ENCODE results near the gene WIPI1. TPM values are rescaled to one million over a fixed set of nuclear protein-coding genes. Genes with fewer than 3 reads are reported as not detected.

Gene WIPI1
- total and polyA plus RNA-seq, 2 of the 13 experiments (the other 11 are each of a cell fraction or from before 2014, with no cell fraction given), result 29.4 to 141 TPM

DNA sequence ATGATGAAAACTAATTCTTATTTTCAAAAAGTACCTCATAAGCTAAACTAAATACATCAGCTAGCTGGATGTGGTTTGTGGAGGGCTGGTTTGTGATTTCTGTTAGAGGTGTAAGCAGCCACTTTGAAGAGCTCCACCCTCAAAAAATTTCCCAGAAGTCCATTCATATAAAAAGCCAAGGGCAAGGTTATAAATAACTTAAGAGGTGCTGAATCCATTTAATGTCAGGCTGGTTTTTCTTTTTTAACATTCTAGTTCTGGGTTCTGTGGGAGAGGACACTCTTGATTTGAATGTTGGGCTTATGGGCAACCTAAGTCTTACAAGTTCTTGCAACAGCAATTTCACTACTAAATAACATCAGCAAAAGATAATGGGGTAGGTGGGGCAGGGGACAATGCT is 3.4 kb upstream of the WIPI1 start:
- H3K4me2 ChIP-seq (ENCODE audit: low read depth, low read length), result no peak overlapping the region
- CTCF ChIA-PET (ENCODE audit: low intra/inter-chr PET ratio, low total read pairs), result interaction anchor here (0.9 kb wide), 1 partner anchor 24 kb away, joined by 3 read pairs; no protein-coding TSS in a partner anchor

More for the DNA sequence above, 3.4 kb upstream of the WIPI1 start:
- intact Hi-C loops (cut with micrococcal nuclease; ENCODE audit: unreplicated experiment) (no loop called here), in situ Hi-C loops (cut with HindIII; ENCODE audit: extremely low pct_ligation_motif_present, low pct_unique_long_range_greater_than_20kb) (loop anchor here (5.0 kb wide), 1 partner anchor 288 kb away; no protein-coding TSS in a partner anchor)
- DNase-seq (ENCODE audit: low spot score) (no peak), ATAC-seq (no peak), FAIRE-seq (no peak)
- no peak overlapping the region for H2AFZ ChIP-seq (ENCODE audit: low read length)
- no peak for TF ChIP-seq ZNF577 (CRISPR knock-in tag; IDR thresholded peaks at IDR 0.05; ENCODE audit: borderline replicate concordance, low read depth)
- no peak for TF ChIP-seq ZNF3 (CRISPR knock-in tag; IDR thresholded peaks at IDR 0.05)
- TF ChIP-seq ZNF33B (CRISPR knock-in tag; IDR thresholded peaks at IDR 0.05), result no peak
- no peak for TF ChIP-seq ZNF562 (CRISPR knock-in tag; IDR thresholded peaks at IDR 0.05; ENCODE audit: borderline replicate concordance)
- no peak for TF ChIP-seq NCOA2 (CRISPR knock-in tag; IDR thresholded peaks at IDR 0.05)
- TF ChIP-seq MXD3 (CRISPR knock-in tag; IDR thresholded peaks at IDR 0.05), result no peak
- no peak for TF ChIP-seq EED (CRISPR knock-in tag; IDR thresholded peaks at IDR 0.05)
- TF ChIP-seq, protein P1, sequence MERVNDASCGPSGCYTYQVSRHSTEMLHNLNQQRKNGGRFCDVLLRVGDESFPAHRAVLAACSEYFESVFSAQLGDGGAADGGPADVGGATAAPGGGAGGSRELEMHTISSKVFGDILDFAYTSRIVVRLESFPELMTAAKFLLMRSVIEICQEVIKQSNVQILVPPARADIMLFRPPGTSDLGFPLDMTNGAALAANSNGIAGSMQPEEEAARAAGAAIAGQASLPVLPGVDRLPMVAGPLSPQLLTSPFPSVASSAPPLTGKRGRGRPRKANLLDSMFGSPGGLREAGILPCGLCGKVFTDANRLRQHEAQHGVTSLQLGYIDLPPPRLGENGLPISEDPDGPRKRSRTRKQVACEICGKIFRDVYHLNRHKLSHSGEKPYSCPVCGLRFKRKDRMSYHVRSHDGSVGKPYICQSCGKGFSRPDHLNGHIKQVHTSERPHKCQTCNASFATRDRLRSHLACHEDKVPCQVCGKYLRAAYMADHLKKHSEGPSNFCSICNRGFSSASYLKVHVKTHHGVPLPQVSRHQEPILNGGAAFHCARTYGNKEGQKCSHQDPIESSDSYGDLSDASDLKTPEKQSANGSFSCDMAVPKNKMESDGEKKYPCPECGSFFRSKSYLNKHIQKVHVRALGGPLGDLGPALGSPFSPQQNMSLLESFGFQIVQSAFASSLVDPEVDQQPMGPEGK (CRISPR knock-in tag; IDR thresholded peaks at IDR 0.05), result no peak
- TF ChIP-seq, protein P2, sequence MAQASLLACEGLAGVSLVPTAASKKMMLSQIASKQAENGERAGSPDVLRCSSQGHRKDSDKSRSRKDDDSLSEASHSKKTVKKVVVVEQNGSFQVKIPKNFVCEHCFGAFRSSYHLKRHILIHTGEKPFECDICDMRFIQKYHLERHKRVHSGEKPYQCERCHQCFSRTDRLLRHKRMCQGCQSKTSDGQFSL (CRISPR knock-in tag; IDR thresholded peaks at IDR 0.05), result no peak
- TF ChIP-seq ISX (CRISPR knock-in tag; conservative IDR thresholded peaks at IDR 0.05), result no peak
- H3K27ac ChIP-seq (ENCODE audit: extremely low read length, insufficient read depth, low read length), result no peak overlapping the region
- H4K20me1 ChIP-seq (ENCODE audit: insufficient read depth, low read length), result no peaks in the 10 kb centered on the region
- POLR2A ChIA-PET, result interaction anchor here (0.6 kb wide), 1 partner anchor 379 kb away, joined by 3 read pairs; no protein-coding TSS in a partner anchor
- H3K9ac ChIP-seq (ENCODE audit: insufficient read depth, low read depth, low read length), result no peak overlapping the region
- no TSS peak for BruUV-seq (replicated peaks)
- peaks cover 4% of the 10 kb centered on the region for H3K79me2 ChIP-seq (ENCODE audit: insufficient read depth, low read length)
- no peaks in the 10 kb centered on the region for H3K9me3 ChIP-seq (ENCODE audit: low read length)
- H3K36me3 ChIP-seq (replicated peaks in 1 of 2; ENCODE audit: control insufficient read depth in 1 of 2, insufficient read depth in 2 of 2, low read length in 2 of 2), result no peaks in the 10 kb centered on the region
- peaks cover 66% of the 10 kb centered on the region for H3K4me1 ChIP-seq (ENCODE audit: insufficient read depth, low read length)
- no peaks in the 10 kb centered on the region for H3K27me3 ChIP-seq (ENCODE audit: control insufficient read depth in 1 of 2, insufficient read depth in 2 of 2, low read length in 2 of 2)
- no peak overlapping the region for H3K4me3 ChIP-seq (replicated peaks in 1 of 3; ENCODE audit: insufficient read depth in 1 of 3, low read depth in 2 of 3, low read length in 3 of 3)

Data from HepG2 (cell line).